IMR-90 (cell line): ENCODE results near the gene CASK. TPM values are rescaled to one million over a fixed set of nuclear protein-coding genes. Genes with fewer than 3 reads are reported as not detected.

Experiments
- ATAC-seq: fragments of 200-7000 bp; cut with Tn5 transposase; 2 replicates; pipeline ENCODE4 v1.9.1; 2020; ENCODE audit warnings: low read depth, mild to moderate bottlenecking, moderate library complexity
- BruUV-seq: library from RNA; stranded (reverse); fragments of 400-500 nt; replicated peaks from 2 replicates; lab custom pipeline; 2021; lab: Mats Ljungman, UMichigan
- CTCF ChIA-PET: fragments of 300-600 bp; formaldehyde crosslinking; extraction: SDS; loops from one replicate; lab custom pipeline; 2021; ENCODE audit warnings: antibody characterized with exemption; lab: Yijun Ruan, JAX
- POLR2A ChIA-PET: fragments of 300-600 bp; sonication (Branson Sonifier 250); formaldehyde crosslinking; loops from one replicate; lab custom pipeline; 2022; ENCODE audit warnings: antibody characterized with exemption; ENCODE audit not compliant: unreplicated experiment; lab: Charles Lee
- DNase-seq: peaks from one replicate; pipeline ENCODE4 v3.0.0; 2013
- H2AFZ ChIP-seq: replicated peaks from 2 replicates; pipeline ENCODE3; 2013; ENCODE audit warnings: low read length, mild to moderate bottlenecking; ENCODE audit not compliant: poor library complexity
- H2AK5ac ChIP-seq: 2 replicates; pipeline ENCODE4 v1.6.1; 2013; ENCODE audit warnings: low read depth, low read length, inconsistent platforms
- H2AK9ac ChIP-seq: replicated peaks from 2 replicates; pipeline ENCODE3; 2013; ENCODE audit warnings: mild to moderate bottlenecking, low read depth, low read length, moderate library complexity; ENCODE audit not compliant: poor library complexity
- H2BK120ac ChIP-seq: 2 replicates; pipeline ENCODE4 v1.6.1; 2013; ENCODE audit warnings: low read depth, low read length, inconsistent platforms
- H2BK15ac ChIP-seq: 3 replicates; pipeline ENCODE4 v1.6.1; 2013; ENCODE audit warnings: low read depth, low read length, inconsistent platforms
- H2BK20ac ChIP-seq: 2 replicates; pipeline ENCODE4 v1.6.1; 2013; ENCODE audit warnings: low read depth, mild to moderate bottlenecking, inconsistent platforms, low read length, moderate library complexity
- H2BK5ac ChIP-seq: 2 replicates; pipeline ENCODE4 v1.6.1; 2013; ENCODE audit warnings: mild to moderate bottlenecking, low read depth, low read length, inconsistent platforms; ENCODE audit not compliant: poor library complexity, severe bottlenecking
- H3K14ac ChIP-seq: replicated peaks from 2 replicates; pipeline ENCODE4 v1.6.1; 2013; ENCODE audit warnings: low read depth, low read length, inconsistent platforms
- H3K18ac ChIP-seq: 2 replicates; pipeline ENCODE4 v1.6.1; 2013; ENCODE audit warnings: low read depth, low read length, control low read depth
- H3K23ac ChIP-seq: 2 replicates; pipeline ENCODE4 v1.6.1; 2013; ENCODE audit warnings: low read depth, low read length, inconsistent platforms
- H3K27ac ChIP-seq: 2 replicates; pipeline ENCODE4 v1.5.1; 2013; ENCODE audit warnings: mild to moderate bottlenecking, control low read depth, low read length; ENCODE audit not compliant: insufficient read depth
- H3K27me3 ChIP-seq: 2 replicates; pipeline ENCODE4 v1.6.1; 2013; ENCODE audit warnings: low read length; ENCODE audit not compliant: control insufficient read depth, insufficient read depth
- H3K36me3 ChIP-seq: 2 replicates; pipeline ENCODE4 v1.6.1; 2013; ENCODE audit warnings: low read length, mixed read lengths; ENCODE audit not compliant: control insufficient read depth, insufficient read depth
- H3K4ac ChIP-seq: 2 replicates; pipeline ENCODE4 v1.6.1; 2013; ENCODE audit warnings: low read depth, low read length, inconsistent platforms
- H3K4me1 ChIP-seq: 2 replicates; pipeline ENCODE4 v1.6.1; 2013; ENCODE audit warnings: low read length, mixed read lengths; ENCODE audit not compliant: control insufficient read depth, insufficient read depth
- H3K4me2 ChIP-seq: 2 replicates; pipeline ENCODE4 v1.6.1; 2013; ENCODE audit warnings: low read depth, mild to moderate bottlenecking, control low read depth, low read length, moderate library complexity
- H3K4me3 ChIP-seq: 2 replicates; pipeline ENCODE4 v1.5.1; 2013; ENCODE audit warnings: low read depth, mild to moderate bottlenecking, control low read depth, low read length, moderate library complexity; ENCODE audit not compliant: insufficient read depth
- H3K56ac ChIP-seq: 2 replicates; pipeline ENCODE4 v1.6.1; 2013; ENCODE audit warnings: low read length, inconsistent platforms; ENCODE audit not compliant: insufficient read depth; ENCODE audit errors: extremely low read depth
- H3K79me1 ChIP-seq, 2 experiments: 2 replicates each; pipeline ENCODE4 v1.6.1; 2013; ENCODE audit warnings: low read length in 2 of 2, inconsistent platforms in 1 of 2, low read depth in 1 of 2
- H3K9ac ChIP-seq: 2 replicates; pipeline ENCODE4 v1.6.1; 2013; ENCODE audit warnings: low read depth, low read length, control low read depth
- H3K9me1 ChIP-seq: 2 replicates; pipeline ENCODE4 v1.6.1; 2013; ENCODE audit warnings: low read length, inconsistent platforms; ENCODE audit not compliant: insufficient read depth
- H3K9me3 ChIP-seq: 2 replicates; pipeline ENCODE4 v1.6.1; 2013; ENCODE audit warnings: low read length; ENCODE audit not compliant: control insufficient read depth, insufficient read depth
- H4K20me1 ChIP-seq: 2 replicates; pipeline ENCODE4 v1.6.1; 2013; ENCODE audit warnings: low read length, inconsistent platforms; ENCODE audit not compliant: insufficient read depth
- H4K5ac ChIP-seq: 2 replicates; pipeline ENCODE4 v1.6.1; 2013; ENCODE audit warnings: mild to moderate bottlenecking, low read depth, low read length, control low read depth
- H4K8ac ChIP-seq, 2 experiments: 2 replicates each; pipeline ENCODE4 v1.6.1; 2013; ENCODE audit warnings: low read depth in 2 of 2, low read length in 2 of 2, control low read depth in 1 of 2, inconsistent platforms in 1 of 2
- H4K91ac ChIP-seq: 2 replicates; pipeline ENCODE4 v1.6.1; 2013; ENCODE audit warnings: low read depth, low read length, inconsistent platforms; ENCODE audit not compliant: insufficient read depth
- BHLHE40 ChIP-seq: fragments of 150-350 bp; IDR thresholded peaks from 2 replicates; pipeline ENCODE4 v1.6.1; 2016; ENCODE audit warnings: mild to moderate bottlenecking, low read depth, low read length
- CHD1 ChIP-seq: IDR thresholded peaks from 2 replicates; pipeline ENCODE4 v1.6.1; 2012; ENCODE audit warnings: low read depth, low read length, improper control_type of control experiment
- CTCF ChIP-seq: conservative IDR thresholded peaks from 2 replicates; pipeline ENCODE4 v1.5.1; 2012; ENCODE audit warnings: mild to moderate bottlenecking, low read depth, low read length, improper control_type of control experiment
- ELK1 ChIP-seq: fragments of 150-350 bp; IDR thresholded peaks from 2 replicates; pipeline ENCODE4 v1.6.1; 2016; ENCODE audit warnings: low read depth, mild to moderate bottlenecking, low read length, moderate library complexity, borderline replicate concordance
- FOS ChIP-seq: fragments of 150-350 bp; IDR thresholded peaks from 2 replicates; pipeline ENCODE4 v1.6.1; 2016; ENCODE audit warnings: low read depth, low read length
- MXI1 ChIP-seq: IDR thresholded peaks from 2 replicates; pipeline ENCODE4 v1.6.1; 2012; ENCODE audit warnings: low read depth, mild to moderate bottlenecking, low read length, moderate library complexity, borderline replicate concordance
- NFE2L2 ChIP-seq: fragments of 150-350 bp; IDR thresholded peaks from 2 replicates; pipeline ENCODE4 v1.6.1; 2016; ENCODE audit warnings: low read depth, mild to moderate bottlenecking, low read length
- POLR2A ChIP-seq: IDR thresholded peaks from 2 replicates; pipeline ENCODE4 v1.6.1; 2012; ENCODE audit warnings: mild to moderate bottlenecking, low read depth, low read length
- RAD21 ChIP-seq: IDR thresholded peaks from 2 replicates; pipeline ENCODE4 v1.6.1; 2012; ENCODE audit warnings: low read length, improper control_type of control experiment
- RCOR1 ChIP-seq: IDR thresholded peaks from 2 replicates; pipeline ENCODE4 v1.6.1; 2012; ENCODE audit warnings: mild to moderate bottlenecking, low read length, improper control_type of control experiment; ENCODE audit not compliant: insufficient replicate concordance
- RFX5 ChIP-seq: IDR thresholded peaks from 2 replicates; pipeline ENCODE4 v1.8.0; 2012; ENCODE audit warnings: low read depth, mild to moderate bottlenecking, low read length, moderate library complexity
- SMC3 ChIP-seq: fragments of 150-350 bp; IDR thresholded peaks from 2 replicates; pipeline ENCODE4 v1.6.1; 2016; ENCODE audit warnings: low read depth, mild to moderate bottlenecking, antibody characterized with exemption, low read length, moderate library complexity
- WGBS, 2 experiments: methylation state at CpG; one replicate each; pipeline versions ENCODE4 v1.1.5 to v1.1.7; 2013; ENCODE audit warnings: missing lambda C conversion rate in 2 of 2; ENCODE audit not compliant: insufficient read length in 1 of 2; ENCODE audit errors: extremely low coverage in 2 of 2; 5-methylcytosine and 5-hydroxymethylcytosine counted together
- dilution Hi-C: fragments of 300-500 bp; cut with HindIII; formaldehyde crosslinking; loops from one replicate; pipeline ENCODE4 v1.14.3; 2018; ENCODE audit warnings: low sequenced_read_pairs; ENCODE audit not compliant: unreplicated experiment
- in situ Hi-C: fragments of 300-500 bp; cut with MboI; formaldehyde crosslinking; loops from 3 replicates; pipeline ENCODE4 v1.14.3; 2019; ENCODE audit warnings: low sequenced_read_pairs, inconsistent platforms, mixed read lengths
- intact Hi-C: fragments of 100-400 bp; cut with micrococcal nuclease; formaldehyde crosslinking; loops from 2 replicates; pipeline ENCODE4 v1.10.0; 2022
- polyA plus RNA-seq, 3 experiments: library from polyadenylated mRNA; depleted of rRNA; stranded (reverse); fragments of >200 nt; gene quantifications; 2 replicates each; pipeline ENCODE4 v1.2.3, GENCODE V29; 2012; ENCODE audit warnings: low replicate concordance in 1 of 3
- total RNA-seq: library from RNA; depleted of rRNA; stranded (reverse); fragments of >200 nt; gene quantifications from 2 replicates; pipeline ENCODE4 v1.2.3, GENCODE V29; 2012

Gene CASK
- total and polyA plus RNA-seq, 2 of the 4 experiments (the other 2 are of a cell fraction), result 9.4 to 17.7 TPM

- WGBS, 2 experiments, result no CpG with 5 or more reads among the region's 6 CpGs
- dilution Hi-C loops (no loop called here), in situ Hi-C loops (no loop called here), intact Hi-C loops (no loop called here)
- H4K8ac ChIP-seq, result no peak overlapping the region
- H4K5ac ChIP-seq, result no peak overlapping the region
- H3K79me1 ChIP-seq, result peaks cover 0 to 4% of the 10 kb centered on the region in 2 experiments; a peak in 1 of 4 replicates
- H3K27me3 ChIP-seq, result no peaks in the 10 kb centered on the region
- no peak overlapping the region for H3K18ac ChIP-seq
- H3K14ac ChIP-seq, result no peak overlapping the region
- no peak for ATAC-seq
- H3K9ac ChIP-seq, result no peak overlapping the region
- no peak overlapping the region for H3K4me2 ChIP-seq
- H3K27ac ChIP-seq, result no peak overlapping the region
- no peaks in the 10 kb centered on the region for H3K4me1 ChIP-seq
- H2AFZ ChIP-seq, result no peak overlapping the region
- no peak overlapping the region for H2AK9ac ChIP-seq
- H2AK5ac ChIP-seq, result no peak overlapping the region
- ChIA-PET POLR2A (no interaction called here), CTCF (no interaction called here)
- no peak overlapping the region for H3K56ac ChIP-seq
- no peaks in the 10 kb centered on the region for H3K9me1 ChIP-seq
- H3K23ac ChIP-seq, result no peak overlapping the region
- H2BK5ac ChIP-seq, result no peak overlapping the region
- no peak overlapping the region for H3K4me3 ChIP-seq
- no peak overlapping the region for H2BK15ac ChIP-seq
- 0 out of 2 replicates have a peak, but pooled peaks cover 3% of the 10 kb centered on the region for H3K9me3 ChIP-seq
- no peak for TF ChIP-seq BHLHE40
- TF ChIP-seq RFX5, result no peak
- no peak for TF ChIP-seq ELK1
- no peak for TF ChIP-seq RAD21
- no peak for TF ChIP-seq RCOR1
- TF ChIP-seq POLR2A, result no peak
- no peak for TF ChIP-seq CTCF
- no peak for TF ChIP-seq NFE2L2
- TF ChIP-seq FOS, result no peak
- no peak for TF ChIP-seq MXI1
- no peak for TF ChIP-seq SMC3
- no peak for TF ChIP-seq CHD1
- no peak overlapping the region for H3K4ac ChIP-seq
- no peak for DNase-seq
- H3K36me3 ChIP-seq, result no peaks in the 10 kb centered on the region
- no TSS peak for BruUV-seq
- H2BK20ac ChIP-seq, result no peak overlapping the region
- H2BK120ac ChIP-seq, result no peak overlapping the region
- no peaks in the 10 kb centered on the region for H4K20me1 ChIP-seq
- H4K91ac ChIP-seq, result no peak overlapping the region
Observed at GRCh38 chrX:41802958-41803357, 120.4 kb downstream of the CASK start.
